Measurements from ENCODE around the gene PARK7.
A peak's percentile ranks its signal among the peaks of the same experiment; 100 is the strongest.

Gene PARK7

DNA sequence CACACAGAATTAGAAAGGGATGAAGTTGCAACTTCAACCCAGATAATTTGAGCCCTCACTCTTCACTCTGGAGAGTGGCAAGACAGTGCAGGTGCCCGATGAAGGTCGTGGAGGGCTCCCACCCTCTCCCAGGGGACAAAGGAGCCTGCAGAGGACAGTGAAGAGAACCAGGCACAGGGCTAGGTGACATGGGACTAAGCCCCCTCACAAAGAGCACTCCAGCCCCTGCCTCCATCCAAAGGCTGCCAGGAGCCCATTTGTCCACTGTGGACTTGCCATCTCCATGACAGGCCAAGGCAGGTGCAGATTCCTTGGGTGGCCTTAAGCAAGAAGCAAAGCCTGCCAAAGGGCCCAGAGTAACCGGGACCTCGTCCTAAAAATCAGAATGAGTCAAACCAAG, 49.5 kb downstream of the PARK7 start:
- no peak for DNase-seq

DNA sequence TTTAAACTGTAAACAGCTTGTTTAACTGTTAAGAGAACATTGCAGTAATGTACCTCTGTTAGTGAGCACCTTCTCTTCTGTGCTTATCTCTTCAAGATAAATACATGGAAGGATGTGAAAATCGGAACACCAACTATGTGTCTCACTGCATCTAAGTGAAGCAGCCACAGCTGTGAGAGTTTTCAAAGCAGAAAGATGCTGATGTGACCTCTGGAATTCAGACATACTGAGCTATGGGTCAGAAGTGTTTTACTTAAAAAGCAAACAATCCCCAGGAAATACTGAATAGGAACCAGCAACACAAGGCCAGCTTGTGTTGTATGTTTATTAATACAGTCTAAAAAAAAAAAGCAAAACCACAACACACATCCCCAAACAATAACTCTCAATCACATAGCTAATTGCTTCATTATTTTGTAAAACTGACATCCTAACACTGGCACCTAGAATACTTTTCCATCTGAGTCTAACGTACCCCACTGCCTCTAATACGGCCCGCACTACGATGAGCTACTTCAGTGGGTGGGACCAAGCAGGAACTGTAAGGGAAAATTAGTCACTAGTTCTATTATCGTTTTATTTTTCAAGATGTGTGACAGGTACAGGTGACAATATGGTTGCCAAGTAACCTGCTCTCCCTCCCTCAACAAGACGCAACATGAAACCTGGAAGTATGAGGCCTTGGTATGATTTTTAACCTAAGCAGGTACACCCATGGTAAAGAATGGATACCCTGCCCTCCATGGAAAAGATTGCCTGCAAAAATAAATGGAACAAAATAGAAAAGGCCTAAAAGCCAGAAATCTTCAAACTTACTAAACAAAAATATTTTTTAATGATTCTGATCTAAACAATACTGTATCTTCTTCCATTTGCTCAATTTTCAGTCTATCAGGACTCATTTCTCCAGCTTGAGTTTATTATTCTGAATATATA, 50.7 kb downstream of the PARK7 start:
- DNase-seq: no peak

DNA sequence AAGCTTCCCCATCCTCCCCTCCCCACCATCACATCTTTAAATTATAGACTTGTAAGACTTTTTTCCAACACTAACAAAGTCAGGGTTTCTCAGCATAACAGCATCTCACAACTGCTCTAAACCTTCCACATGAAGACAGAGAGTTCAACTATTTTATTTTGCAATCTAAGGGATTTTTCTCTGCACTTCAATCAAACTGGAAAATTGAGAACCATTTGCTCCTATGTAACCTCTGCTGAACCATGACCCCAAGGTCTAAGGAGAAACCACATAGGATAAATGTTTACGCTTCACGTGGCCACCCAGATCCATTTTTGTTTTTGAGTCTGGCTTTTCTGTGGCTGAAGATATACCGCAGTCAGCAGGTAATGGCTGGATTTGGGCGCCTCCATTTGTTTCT, 51.4 kb downstream of the PARK7 start:
- no peak for DNase-seq

DNA sequence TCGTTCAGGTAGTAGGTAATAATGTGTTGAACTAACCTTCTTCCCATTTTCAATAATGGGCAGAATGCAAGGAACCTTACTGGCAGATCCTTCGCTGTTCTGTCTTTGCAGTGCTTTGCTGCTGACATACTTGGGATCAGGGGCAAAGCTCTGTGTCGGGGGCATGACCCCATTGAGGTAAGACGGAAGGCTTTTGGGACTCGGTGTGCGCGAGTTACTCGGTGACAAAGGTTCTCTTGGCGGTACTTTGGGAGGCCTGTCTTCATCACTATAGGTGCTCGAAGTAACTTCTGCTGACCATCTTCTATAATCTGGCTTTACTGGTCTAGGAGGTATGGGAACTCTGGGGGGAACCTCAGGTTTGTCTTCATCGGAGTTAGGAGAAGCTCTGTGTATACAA, 51.9 kb downstream of the PARK7 start:
- DNase-seq: no peak

DNA sequence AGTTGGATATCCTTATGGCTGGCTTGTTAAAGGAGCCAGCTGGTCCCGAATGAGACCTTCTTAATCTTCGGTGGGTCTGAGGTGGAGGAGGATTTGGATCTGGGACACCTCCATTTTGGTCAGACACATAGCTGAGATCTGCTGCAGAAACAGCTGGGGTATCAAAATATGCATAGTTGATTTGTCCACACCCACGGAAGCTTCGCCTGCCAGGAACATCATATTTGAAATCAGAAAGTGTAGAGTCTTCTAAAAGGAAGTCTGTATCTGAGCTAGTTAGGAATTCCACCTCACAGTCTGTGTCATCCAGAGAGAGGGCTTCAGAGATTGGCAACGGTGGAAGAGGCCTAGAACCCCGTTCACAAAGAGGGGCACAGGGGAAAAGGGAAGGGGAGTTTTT, 52.3 kb downstream of the PARK7 start:
- no peak for DNase-seq

DNA sequence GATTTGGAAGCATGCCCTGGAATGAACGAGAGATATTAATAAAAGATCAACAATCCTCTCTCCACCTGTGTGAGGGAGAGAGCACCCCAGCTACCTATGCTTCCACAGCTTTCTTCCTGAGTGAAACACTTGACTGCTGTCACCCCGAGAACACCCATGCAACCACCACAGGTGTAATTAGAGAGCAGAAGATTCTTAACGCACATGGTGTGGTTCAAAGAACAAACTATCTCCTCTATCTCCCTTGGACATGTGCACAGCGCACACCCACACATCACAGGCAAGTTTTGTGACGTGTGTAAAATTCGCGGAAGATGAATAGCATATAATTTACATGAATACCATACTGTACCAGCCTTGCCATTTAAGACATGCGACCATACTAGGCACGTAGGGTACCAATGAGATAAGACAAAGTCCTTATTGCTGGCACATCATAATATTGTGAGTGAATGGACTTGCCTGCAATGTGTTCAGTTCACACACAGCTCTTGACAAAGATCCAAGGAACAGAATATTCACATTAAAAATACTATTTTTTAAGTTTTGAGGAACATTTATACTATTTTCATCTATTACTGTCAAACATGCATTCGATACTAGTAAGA, 53.0 kb downstream of the PARK7 start:
- DNase-seq: no peak

DNA sequence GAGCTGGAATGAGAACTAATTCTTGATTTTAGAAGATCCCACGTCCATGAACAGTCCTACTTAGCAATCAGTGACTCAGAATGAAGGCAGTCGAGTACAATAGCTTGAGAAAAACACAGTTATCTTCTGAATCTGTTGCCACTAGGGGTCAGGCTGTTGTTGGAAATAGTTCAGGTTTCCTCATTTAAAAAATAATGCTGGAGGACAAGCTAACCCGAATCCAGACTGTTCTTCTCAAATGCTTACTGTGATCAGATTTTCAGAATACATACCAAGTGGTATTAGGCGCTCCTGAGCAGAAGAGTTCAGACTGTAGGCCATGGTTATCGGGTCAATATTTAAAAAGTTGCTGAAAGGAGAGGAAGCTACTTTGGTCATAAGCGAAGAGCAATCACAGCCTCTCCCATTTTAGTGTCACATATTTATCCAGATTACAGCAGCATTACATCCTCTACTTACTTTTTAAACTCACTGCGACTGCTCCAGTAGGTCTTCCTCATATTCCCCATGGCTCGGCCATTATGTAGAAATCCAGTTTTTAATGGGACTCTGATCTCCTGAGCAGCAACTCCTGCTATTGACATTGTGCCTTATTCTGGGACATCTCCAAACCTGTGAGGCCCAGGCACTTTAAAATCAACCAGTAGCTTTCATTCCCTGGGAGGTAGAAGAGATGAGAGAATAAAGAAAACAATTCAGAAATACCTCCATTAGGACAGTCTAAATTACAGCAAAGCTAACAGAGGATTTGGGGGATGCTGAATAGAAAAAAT, 53.7 kb downstream of the PARK7 start:
- DNase-seq: peak; percentile 66

DNA sequence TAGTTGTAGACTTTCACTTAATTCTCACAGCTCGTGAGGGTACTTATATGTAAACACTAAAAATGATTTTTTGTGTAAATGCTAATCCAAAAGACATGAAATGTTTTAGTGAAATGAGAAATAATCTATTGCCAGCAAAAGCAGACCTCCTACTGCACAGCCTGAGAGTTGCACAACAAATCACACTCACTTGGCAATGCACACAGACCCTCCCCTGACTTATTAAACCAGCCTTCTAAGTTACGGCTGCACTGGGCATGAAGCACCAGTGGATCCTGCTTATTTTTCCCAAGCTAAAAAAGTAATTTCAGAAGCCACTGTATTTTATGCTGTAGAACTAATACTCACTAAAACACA, 54.3 kb downstream of the PARK7 start:
- no peak for DNase-seq

DNA sequence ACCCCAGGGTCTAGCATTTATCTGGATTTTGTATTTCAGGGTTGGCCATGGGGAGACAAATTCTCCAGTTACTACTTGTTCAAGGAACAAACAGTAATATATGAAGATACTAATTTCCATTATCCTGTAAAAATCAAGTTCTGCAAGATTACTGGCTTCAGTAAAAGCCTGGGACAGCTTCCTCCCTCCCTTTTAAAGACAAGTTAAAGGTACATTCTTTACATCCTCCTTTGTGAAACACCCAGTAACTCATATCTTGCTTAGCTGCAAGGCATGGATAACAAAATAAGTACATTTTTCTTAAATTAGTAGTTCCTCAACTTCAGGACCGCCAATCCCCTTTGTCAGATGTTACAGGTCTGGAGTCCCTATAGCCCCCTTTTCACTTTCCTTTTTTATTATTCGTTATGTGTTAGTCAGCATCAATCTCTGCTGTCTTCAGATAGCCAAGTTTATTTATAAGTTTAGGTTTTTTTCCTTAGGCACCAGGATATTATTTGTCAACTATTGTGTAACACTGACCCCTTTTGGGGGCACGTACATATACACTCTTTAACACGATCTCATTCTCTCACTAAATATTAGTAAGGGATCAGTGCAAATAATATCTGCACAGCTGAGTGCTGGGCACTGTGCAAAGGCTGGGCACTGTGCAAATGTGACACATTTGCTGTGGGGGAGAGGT, 54.8 kb downstream of the PARK7 start:
- no peak for DNase-seq

DNA sequence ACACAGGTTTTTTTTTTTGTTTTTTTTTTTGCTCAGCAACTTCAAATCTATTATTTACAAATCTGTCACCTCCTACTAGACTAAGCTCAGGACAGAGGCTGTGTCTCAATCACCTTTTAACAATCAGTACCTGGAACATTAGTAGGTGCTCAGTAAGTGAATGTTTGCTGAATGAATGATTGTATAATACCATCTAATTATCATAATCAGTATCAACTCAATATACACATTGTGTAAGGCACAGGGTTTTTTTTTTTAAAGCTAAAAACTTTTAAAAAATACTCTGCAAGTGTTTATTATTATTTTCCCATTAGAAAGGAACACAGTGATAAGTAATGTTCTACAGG, 55.4 kb downstream of the PARK7 start:
- DNase-seq: no peak

DNA sequence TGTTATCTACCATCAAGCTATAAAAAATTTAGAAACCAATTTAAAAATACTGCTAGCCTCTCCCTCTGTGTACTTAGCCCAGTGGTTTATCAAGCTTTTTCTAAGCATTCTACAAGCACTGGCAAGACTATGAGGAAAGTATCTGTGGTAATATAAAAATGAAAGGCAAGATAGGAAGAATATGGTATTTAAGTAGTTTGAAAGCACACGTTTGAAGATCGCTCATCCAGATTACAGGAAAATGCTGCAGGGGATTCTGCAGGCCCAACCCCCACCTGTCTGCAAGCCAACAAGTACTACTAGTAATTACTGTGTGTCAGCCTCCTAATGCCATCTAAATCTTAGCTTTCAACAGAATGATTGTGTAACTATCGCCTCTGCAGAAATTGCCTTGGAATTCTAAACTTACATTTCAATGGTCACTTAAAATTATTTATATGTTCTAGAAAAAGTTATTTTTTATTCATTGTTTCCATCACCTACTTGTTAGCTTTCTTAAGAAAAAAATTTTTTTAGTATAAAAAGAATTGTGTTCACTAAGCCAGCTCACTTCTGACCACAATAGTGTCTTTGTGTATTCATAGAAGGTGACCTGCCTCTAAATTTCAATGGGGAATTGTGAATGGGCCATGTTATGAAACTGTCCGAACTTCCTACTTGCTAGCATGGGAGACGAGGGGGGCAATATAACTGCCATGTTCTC, 56.1 kb downstream of the PARK7 start:
- DNase-seq: no peak

DNA sequence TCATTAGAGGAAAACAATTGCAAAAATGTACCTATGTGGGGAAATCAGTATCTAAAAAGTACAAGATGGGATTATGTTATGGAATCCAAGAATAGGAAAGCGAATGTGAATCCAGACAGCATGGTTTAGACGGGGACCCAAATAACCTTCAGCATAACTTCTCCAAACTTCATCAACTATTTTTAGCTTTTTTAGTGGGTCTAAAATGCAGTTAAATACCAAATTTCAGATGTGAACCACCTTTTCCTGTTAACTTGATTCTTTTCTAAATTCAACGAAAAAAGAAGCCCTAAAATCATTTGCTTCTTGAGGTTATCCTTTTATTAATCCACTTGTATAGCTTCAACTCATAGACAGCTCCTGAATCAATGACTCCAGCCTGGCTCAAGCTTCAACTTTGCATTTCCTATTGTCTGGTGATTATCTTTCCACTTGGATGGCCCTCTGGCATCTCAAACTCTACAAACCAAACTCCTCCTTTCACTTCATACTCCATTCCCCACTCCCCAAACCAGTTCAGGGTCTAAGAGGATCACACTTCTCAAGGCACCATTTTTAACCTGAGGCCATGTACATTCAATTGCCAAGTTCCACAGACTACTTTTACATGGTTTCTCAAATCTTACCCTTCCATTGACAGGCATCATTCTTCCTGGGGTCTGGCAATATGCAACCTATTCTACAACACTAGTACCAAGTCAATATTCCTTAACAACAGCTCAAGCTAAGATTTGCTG, 57.1 kb downstream of the PARK7 start:
- DNase-seq: no peak

DNA sequence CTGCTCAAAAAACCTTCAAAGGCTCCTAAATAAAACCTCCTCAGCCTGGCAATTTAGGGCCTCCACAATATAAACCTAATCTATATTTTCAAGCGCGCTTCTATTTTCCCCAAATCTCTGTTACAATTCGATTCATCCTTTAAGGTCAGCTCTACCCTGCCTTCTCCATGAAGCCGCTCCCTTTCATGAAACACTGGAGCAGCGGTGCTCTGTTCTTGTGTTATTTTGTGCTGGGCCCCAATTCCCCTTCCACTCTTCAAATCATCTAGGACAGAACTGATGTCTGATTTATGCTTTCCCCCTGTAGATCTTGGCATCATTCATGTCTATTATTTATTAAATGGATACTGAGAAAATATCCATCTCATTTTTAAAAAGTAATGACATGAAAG, 57.7 kb downstream of the PARK7 start:
- no peak for DNase-seq

DNA sequence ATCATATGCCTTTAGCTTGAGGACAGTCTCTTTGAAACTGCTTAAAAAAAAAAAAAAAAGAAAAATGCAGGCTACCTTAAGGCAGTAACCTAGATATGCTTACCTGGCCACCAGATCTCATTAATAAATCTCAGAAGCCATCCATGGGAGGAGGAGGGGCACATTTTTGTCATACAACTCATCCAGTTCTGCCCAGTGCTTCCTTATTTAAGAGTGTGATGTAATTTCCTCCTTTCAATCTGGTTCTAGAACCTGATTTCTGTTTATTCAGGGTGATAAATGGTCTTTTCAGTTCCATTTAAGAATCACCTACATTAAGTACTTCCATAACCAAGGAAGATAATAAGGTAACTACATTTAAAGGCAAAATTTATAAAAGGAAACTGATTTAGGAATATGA, 58.5 kb downstream of the PARK7 start:
- DNase-seq: no peak

DNA sequence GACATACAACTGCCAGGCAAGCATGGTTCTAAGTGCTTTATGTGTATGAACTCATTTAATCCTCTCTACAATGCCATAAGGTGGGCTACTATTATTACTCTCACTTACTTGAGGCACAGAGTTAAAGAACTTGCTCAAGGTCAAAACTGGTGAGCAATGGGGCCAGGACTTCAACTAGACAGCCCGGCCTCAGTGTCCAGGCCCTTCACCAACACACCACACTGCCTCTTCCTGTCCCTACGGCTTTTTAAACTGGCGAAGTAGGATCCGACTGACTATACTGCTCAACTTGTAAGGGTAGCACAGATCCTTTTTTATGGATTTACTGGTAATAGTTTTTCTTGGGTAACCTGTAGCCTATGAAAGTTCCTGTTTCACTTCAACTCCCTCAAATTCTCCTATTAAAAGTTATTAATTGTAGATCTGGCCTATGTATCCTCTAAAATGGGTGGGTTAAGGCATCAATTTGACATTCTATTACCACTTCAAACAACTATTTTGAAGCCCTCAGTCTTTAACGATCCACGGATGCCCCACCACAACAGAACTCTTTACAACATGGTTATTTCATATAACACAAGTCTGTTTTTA, 60.3 kb downstream of the PARK7 start:
- DNase-seq: no peak

DNA sequence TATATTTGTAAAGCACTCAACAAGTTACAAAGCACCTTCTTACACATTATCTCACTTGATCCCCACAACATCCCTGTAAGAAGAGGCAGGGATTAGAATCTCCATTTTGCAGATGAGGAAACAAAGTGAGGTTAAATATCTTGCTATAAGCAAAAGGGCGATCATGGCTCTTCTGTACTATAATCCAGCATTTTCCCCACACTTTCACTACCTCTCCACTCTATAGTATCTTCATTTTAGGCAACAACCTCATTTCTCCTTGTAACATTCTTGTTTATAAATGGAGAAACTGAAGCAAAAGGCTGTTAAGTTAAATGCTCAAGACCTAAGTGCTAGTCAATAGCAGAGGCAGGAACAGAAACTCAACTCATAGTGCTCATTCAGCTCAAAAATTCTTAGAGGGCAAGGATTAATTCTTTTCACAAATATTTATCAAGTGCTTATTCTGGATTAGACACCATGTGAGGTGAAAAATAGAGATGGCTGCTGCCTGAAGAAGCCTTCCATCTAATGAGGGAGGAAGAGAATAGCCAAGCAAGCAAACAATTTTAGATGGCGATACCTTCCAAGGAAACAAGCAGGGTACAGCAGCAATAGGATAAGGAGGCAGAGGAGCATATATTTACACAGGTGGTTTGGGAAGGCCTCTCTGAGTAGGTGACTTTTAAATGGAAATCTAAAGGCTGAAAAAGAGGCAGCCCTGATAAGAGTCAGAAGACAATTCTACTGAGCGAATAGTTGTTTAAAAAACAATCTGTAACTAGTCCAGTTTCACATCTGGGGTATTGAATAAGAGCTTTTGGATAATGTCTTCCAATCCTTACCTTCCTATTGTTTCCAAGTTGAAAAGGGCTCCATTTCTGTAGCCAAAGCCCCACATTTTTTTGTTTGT, 61.1 kb downstream of the PARK7 start:
- no peak for DNase-seq

DNA sequence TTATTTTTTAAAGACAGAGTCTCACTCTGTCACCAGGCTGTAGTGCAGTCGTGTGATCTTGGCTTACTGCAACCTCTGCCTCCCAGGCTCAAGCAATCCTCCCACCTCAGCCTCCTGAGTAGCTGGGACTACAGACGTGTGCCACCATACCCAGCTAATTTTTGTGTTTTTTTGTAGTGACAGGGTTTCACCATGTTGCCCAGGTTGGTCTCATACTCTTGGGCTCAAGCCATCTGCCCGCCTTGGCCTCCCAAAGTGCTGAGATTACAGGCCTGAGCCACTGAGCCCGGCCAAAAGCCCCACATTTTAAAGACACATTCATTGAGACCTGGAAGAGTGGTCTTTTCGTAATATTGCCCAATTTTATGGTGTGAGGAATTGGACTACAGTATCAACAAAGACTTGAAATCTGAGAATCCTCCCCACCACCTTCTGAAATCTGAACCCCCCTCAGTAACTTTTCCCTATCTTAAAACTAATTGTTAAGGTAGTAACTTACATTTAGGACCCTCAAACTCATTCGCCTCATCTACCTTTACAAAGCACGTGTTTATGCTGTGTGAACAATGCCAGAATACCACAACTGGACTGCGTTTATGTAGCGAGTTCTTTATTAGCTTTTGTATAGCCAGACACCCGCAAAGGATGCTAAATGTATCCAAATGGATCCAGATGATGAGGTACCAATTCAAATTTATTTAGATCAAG, 61.9 kb downstream of the PARK7 start:
- DNase-seq: no peak

DNA sequence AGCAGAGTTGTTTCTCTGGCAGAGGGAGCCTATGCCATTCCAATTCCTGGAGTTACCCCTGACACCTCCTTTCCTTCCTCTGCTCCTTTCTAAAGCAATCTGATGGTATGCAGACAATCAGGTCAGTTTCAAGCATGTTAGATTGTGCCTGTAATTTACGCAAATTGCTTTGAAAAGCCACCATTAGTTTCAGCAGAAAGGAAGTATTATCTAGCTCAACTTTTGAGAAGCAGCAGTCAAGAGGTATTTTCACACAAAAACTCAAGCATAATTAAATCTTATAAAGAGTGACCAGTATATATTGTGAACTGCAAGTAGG, 62.4 kb downstream of the PARK7 start:
- no peak for DNase-seq

DNA sequence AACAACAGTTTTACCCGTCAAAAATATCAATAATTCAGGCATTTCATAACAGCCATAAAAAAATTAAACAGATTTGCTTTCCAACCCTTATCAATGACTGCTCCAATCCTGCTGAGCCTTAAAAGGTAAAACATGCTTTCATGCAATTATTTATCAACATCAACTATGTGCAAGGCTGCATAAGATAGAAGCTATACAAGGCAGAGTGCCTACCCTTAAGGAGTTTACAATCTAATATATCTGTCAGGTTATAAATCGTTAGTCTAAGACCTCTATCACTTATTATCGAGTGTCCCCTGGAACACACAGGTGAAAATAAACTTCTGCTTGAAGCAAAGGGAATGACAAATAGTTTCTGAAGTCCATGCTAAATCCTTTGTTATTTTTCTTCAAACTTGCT, 62.8 kb downstream of the PARK7 start:
- no peak for DNase-seq

DNA sequence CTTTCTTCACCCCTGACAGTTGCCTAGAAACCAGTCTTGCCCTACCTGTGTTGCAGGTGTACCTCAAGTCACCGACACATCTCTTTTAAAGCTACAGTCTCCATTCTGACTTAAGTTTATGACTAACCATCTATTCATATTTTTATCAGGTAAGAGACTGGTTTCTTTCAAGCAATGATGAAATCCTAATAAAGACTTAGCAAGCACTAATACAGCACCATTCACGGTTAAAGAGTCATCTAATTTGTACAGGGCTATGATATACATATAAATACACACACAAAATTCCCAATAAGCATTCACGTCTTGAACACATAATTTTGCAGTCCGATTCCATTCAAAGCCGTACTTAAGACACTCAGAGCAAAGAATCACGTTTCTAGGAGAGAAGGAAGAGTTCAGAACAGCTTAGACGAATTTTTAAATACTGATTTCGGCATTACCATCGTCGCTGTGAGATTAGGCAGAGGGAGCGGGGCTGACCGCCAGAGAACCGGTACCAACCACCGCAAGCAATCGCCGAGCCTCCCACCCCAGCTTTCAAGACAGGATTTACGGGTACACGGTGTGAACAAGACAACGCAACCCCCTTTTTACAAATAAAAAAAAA, 63.7 kb downstream of the PARK7 start:
- DNase-seq: no peak
